Cardiac septum (tissue), 1 donor: ENCODE results near the gene FIBP. TPM values are rescaled to one million over a fixed set of nuclear protein-coding genes. Genes with fewer than 3 reads are reported as not detected.

Experiments
- DNase-seq: peaks from one replicate; pipeline ENCODE4 v3.0.0-alpha.2; 2020; ENCODE audit warnings: low spot score
- intact Hi-C: fragments of 100-400 bp; cut with DNase I; formaldehyde crosslinking; loops from one replicate; pipeline ENCODE4 v1.14.0; 2022
- long read RNA-seq: library from polyadenylated mRNA; unstranded; transcript quantifications from one replicate; pipeline ENCODE4 v2.0.0, GENCODE V29; 2021
- total RNA-seq: library from RNA; stranded (reverse); fragmentation: NEBNext Ultra II Directional; extraction: Animal tissue kit (Norgen Biotek cat#: 25700); gene quantifications from one replicate; pipeline ENCODE4 v1.2.1, GENCODE V29; 2021
- donor health status: DM: no; HTN: no; CAD: no.

FIBP gene
- total RNA-seq, result 62.6 TPM
- long read RNA-seq, transcript FIBP-202 (10 exons, 1,248 nt), result major isoform, 72 of 91 reads
- long read RNA-seq, transcript FIBP-201 (10 exons, 1,261 nt), result minor isoform, 5 of 91 reads
- long read RNA-seq, transcript FIBP-211 (9 exons, 1,010 nt), result minor isoform, 5 of 91 reads
- long read RNA-seq, partial matches to known transcripts, result 1 of 91 reads
- long read RNA-seq, other reads (novel, unspliced or antisense), result 8 of 91 reads

DNA sequence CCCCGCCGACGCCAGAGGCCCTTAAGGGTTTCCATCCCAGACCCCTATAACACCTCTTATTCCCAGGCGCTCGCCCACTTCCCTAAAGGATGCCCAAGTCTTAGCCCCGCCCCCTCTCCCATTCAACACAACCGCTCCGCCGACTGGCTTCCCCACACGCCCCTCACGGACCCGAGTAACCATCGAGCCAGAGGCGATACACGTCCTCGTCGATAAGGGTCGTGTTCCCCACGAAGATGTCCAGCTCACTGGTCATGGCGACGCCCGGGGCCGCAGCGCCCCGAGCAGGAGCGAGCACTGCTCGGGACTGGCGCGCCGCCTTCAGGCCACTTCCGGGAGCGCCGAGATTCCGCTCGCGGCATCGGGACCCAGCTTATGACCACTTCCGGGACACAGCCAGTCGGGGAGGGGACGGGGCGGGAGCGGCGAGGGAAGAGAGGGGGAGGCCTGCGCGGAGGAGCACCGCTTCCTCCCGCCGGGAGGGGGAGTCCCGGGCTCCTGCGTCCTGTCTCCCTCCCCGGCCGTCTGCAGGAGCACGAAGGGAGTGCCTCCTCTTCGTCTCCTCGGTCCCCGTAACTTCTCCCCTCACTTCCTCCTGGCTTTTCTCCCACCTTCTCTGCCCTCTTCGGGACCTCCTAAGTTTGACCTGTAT lies at the start of gene FIBP:
FIBP (minus strand) TSS at position 309 of the 652 bp plus-strand sequence; CDS start at position 256, 53 bp downstream.
- intact Hi-C loops, result loop anchor here (1.0 to 2.0 kb wide), 4 partner anchors 15 to 73 kb away; partner anchors contain the start of genes C11orf68, DRAP1, EFEMP2 and MUS81

DNA sequence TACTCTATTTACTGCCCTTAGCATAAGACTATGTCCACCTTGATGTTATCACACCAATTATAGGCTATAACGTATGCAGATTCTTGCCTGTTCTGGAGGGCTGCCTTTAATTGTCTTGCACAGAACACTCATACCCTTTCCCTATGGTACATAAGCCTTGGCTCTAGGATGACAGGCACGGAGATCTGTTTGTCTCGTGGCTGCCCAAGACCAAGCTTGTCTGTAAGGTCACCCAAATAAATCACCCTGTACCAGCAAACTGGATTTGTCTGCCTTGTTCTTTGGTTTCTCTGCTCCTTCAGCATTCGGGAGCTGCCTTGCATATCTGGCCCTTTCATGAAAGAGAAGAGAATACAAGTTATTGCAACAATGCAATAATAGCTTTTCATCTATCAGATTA lies 49.5 kb upstream of the FIBP start:
- DNase-seq, result no peak
- intact Hi-C loops, result no loop called here

More for the DNA sequence above, at the start of gene FIBP:
- DNase-seq, result peak; percentile 99

DNA sequence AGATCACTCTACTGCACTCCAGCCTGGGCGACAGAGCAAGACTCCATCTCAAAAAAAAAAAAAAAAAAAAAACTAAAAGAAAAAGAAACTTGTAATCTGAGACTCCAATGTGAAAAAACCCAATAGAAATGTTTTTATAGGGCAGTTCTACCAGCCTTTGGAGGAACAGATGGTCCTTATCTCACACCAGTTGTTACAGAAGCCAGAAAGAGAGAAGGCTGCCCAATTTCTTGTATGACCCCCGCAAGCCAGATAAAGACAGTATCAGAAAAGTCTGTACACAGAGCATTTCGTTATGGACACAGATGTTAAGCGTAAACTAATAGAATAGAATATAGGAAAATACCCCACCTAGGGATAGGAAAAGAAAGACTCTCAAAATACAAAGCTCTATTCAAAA lies 45.7 kb upstream of the FIBP start:
- intact Hi-C loops, result no loop called here
- DNase-seq, result no peak

DNA sequence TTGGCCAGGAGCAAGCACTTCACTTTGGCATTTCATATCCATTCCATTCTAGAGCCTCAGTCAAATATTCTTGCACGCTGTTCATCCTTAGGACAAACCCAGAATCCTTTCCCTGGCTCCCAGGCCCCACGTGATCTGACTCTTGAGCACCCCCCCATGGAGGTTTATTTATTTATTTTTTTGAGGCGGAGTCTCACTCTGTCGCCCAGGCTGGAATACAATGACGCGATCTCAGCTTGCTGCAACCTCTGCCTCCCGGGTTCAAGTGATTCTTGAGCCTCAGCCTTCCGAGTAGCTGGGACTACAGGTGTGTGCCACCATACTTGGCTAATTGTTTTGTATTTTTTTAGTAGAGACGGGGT lies 44.3 kb upstream of the FIBP start:
- intact Hi-C loops, result no loop called here
- no peak for DNase-seq

DNA sequence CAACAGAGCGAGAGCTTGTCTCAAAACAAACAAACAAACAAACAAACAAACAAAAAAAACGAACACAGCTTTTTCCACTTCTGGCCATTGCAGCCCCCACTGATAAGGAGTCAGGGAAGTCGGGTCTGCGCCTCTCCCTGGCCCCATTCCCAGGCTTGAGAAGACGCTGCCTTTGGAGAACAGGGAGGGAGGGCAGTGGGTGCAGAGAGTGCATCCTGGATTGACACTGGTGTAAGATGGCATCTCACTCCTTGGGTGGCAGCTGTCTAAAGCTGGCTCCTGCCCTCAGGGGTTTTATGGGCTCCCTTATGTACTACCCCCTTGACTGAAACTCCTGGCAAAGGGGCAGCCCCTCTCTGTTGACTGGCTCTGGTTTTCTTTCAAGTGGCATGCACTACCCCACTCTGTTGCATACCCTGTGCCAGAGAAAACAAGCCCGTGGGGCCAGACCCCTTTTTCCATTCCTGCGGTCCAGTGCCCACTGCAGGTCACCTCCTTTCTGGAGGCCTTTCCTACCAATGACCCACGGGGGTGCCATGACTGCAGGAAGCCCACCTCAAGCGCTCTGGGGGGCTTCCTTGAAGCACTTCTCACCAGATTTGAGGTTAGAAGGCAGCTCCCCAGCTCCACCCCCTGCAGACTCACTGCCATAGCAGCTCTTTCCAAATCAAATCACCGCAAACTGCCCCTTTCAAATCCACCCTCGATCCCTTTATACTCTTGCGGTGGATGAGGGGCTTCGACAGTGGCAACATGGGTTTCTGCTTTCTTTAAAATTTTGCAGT lies 43.7 kb upstream of the FIBP start:
- intact Hi-C loops, result no loop called here
- no peak for DNase-seq

DNA sequence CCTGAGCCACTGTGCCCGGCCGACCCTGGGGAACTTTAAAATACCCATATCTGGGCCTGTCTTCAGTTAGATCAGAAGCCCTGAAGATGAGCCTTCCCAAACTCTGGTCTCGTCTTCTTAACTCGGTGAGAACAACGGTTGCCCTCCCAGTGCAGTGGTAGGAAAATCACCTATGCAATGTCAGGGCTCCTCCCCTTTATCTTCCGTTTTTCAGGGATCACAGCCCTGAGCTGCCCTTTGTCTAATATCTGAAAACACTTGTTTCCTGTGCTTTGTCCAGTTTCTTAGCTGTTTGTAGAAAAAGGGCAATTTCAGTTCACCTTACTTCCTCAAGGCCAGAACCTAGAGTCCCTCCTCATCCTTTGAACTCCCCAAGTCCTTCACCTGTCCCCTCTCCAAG lies 40.4 kb upstream of the FIBP start:
- intact Hi-C loops, result no loop called here
- no peak for DNase-seq

DNA sequence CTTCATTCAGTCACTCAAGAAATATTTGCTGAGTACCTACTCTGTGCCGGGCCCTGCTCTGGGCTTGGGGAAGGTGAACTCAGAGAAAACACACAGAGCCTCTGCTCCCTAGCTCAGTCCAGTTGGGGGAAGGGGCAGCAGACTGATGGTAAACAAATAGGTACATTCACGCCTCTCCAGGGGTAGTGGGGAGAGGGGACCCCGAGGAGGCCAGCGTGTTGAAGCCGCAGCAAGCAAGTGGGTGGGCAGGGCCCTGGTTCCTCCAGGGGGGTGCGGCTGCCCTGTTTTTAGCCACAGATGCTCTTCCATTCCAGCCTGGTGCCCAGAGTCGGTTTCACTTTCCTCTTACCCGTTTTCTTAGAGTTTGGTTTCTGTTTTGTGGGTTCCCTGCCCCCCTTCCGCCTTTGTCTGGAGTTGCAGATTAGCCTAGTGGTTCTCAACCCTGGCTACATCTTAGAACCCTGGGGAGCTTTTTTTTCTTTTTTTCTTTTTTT lies 39.7 kb upstream of the FIBP start:
- DNase-seq, result peak; percentile 77
- intact Hi-C loops, result no loop called here

DNA sequence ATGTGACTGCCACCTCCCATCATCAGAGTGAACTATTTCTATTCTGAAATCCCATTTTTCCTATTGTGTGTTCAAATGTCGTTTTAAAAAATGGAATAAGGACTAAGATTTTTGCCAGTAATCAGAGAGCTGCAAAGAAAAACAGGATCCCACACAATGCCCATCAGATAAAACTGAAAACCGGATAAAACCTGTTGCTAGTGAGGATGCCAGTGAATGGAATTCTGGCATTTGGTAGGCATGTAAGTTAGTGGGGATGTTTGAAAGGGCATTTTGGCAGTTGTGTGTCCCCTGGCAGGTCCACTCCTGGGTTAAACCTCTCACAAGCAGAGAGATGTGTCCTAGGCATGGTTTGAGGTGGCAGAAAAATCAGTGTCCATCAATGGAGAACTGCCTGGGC lies 37.1 kb upstream of the FIBP start:
- no peak for DNase-seq
- intact Hi-C loops, result no loop called here

DNA sequence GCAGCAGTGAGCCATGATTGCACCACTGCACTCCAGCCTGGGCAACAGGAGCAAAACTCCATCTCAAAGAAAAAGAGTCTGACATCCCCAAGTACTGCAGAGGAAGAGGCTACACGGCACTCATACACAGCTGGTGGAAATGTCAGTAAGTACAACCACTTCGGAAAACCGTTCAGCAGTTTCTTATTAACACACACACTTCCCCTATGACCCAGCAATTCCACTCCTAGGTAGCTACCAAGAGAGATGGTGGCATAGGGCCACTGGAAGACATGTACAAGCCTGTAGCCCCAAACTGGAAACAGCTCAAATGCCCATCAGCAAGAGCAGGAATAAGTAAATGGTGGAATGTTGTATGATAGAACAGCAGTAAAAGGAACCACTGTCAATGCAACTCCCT lies 34.3 kb upstream of the FIBP start:
- DNase-seq, result no peak
- intact Hi-C loops, result no loop called here

DNA sequence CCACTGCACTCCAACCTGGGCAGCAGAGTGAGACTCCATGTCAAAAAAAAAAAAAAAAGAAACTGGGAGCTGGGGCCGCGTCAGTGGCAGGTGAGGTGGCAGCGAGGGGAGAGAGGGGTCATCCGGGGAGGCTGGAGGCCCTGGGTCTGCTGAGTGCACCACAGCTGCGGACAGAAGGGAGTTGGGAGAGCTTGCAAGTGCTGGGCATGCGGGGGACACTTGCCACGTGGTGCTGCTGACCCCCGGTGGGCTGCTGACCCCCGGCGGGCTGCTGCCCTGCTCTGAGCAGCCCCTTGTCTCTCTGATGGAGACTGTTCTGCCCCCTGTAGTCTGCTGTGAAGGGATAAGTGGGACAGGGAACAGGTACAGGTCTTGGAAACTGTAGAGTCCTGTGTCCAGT lies 33.6 kb upstream of the FIBP start:
- no peak for DNase-seq

DNA sequence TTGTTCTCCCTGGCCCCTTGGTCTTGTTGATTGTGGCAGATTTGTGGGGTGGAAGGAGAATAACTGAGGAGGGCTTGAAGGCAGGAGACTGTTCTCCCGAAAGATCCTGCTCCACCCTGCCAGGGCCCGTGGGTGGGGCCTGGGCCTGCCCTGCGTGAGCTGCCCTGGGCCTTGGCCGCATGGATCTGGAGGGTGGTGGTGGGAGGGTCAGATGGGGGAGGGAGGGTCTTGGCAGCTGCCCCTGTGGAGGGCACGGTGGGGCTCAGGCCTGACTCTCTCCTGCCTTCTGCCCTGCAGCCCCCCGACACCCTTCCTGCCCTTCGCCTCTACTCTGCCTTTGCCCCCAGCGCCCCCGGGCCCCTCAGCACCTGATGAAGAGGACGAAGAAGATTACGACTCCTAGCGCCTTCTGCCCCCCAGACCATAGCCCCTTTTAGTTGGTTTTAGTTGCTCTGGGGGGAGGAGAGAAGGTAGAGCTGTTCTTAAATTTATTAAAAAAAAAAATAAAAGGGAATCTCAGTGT lies 32.8 kb upstream of the FIBP start:
- DNase-seq, result no peak
- intact Hi-C loops, result no loop called here

More for the DNA sequence above, 33.6 kb upstream of the FIBP start:
- intact Hi-C loops, result no loop called here

DNA sequence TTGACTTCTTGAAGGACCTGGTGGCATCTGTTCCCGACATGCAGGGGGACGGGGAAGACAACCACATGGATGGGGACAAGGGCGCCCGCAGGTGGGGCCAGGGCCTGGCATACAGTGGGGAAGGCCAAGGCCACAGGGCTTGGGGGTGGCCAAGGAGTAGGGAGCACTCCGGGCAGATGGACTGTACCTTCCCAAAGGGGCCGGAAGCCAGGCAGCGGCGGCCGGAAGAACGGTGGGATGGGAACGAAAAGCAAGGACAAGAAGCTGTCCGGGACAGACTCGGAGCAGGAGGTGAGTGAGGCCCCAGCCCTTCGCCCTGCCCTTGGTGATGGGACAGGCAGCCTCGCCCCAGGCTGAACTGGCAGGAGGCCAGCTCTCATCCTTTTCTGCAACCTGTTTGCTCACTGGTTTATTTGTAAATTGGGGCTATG lies 32.1 kb upstream of the FIBP start:
- no peak for DNase-seq
- intact Hi-C loops, result no loop called here

DNA sequence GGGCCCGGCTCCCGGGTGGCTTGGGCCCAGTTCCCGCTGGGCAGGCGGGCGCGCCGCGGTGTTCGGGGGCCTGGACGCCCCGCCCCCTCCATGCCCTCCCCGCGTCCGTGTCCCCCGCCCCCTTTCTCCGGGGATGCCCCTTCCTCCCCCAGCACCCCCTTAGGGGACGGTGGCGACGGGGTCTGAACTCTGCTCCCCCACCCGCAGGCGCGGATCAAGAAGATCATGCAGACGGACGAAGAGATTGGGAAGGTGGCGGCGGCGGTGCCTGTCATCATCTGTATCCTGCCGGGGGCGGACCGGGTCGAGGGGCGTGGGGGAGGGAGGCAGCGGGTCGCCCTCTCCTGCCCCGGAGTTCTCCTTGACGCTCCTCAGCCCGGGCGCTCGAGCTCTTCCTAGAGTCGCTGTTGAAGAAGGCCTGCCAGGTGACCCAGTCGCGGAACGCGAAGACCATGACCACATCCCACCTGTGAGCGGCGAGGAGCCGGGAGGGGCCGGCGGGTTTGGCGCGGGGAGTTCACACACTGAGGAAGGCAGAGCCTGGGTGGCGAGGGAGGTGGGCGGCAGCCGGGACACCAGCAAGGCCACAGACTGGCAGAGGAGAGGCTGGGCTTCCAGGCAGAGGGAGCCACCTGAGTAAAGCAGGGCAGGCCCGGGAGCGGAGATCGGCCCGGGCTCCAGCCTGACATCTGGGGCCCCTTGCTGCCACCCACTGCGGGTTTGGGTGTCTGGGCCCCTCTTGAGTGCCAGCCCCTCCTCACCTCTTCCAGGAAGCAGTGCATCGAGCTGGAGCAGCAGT lies 31.5 kb upstream of the FIBP start:
- intact Hi-C loops, result loop anchor here (1.0 to 5.0 kb wide), 4 partner anchors 31 to 83 kb away; partner anchors contain the start of genes BANF1, EIF1AD, FIBP and SART1
- DNase-seq, result no peak

DNA sequence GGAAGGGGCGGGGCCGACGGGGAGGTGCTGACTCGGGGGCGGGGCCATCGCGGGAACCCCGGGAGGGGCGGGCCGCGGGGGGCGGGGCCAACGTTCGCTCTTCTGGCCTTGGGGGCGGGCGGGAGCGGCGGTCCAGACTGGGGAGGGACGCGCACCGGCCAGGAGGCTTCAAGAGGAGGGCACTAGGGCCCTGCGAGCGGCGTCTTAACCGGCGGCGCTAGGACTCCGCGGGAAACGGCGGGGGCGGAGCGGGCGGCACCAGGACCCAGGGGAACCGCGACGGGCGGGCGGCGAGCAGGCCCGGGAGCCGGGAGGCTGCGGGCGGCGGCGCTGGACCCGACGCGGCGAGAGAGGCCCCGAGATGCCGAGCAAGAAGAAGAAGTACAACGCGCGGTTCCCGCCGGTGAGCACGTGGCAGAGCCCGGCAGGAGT lies 30.9 kb upstream of the FIBP start, which contains the start of gene DRAP1:
DRAP1 (plus strand) TSS at position 286 of the 432 bp plus-strand sequence; CDS start at position 362, 76 bp downstream.
- peak; percentile 100 for DNase-seq
- intact Hi-C loops, result loop anchor here (1.0 to 5.0 kb wide), 4 partner anchors 31 to 83 kb away; partner anchors contain the start of genes BANF1, EIF1AD, FIBP and SART1

DNA sequence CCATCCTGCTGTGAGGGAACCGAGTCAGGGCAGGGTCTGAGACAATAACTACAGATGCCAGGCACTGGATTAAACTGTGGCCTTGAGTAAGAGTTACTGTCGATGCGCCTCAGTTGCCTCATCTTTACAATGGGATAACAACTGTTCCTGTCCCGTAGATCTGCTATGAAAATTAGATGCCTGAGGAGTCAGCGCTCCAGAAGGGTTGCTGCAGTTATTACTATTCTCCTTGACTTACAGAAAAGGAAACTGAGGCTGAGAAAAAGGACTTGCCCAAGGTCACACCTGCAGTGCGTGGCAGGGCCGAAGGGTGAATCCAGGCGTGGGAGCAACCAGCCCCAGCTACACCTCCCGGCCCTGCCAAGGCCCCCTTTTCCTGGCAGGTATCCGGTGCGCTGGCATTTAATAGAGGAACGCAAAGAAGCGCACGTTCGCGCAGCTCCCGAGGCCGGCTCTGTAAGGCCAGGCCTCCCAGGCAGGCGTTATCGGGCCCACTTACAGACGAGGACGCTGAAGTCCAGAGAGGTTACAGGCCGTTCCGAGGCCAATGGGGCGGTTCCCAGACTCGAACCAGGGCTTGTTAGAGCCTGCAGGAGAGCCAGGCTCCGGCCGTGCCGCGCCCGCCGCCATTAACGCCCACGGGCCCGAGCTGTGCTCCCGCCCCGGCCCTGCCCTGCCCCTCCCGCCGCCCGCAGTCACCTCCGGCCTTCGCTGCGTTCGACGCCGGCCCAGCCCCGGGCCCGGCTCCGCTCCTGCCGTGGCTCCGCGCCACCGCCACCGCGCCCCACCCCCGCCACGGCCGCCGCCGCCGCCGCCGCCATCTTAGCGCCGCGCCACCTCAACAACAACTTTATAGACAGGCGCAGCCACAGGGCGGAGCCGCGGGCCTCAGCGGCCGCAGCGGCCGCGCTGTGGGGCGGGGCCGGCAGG lies 30.2 kb upstream of the FIBP start, which contains the start of gene C11orf68:
C11orf68 (minus strand) TSS at position 852 of the 930 bp plus-strand sequence; CDS start at position 821, 31 bp downstream.
- DNase-seq, result no peak
- intact Hi-C loops, result loop anchor here (1.0 to 5.0 kb wide), 4 partner anchors 30 to 84 kb away; partner anchors contain the start of genes BANF1, EIF1AD, FIBP and SART1

DNA sequence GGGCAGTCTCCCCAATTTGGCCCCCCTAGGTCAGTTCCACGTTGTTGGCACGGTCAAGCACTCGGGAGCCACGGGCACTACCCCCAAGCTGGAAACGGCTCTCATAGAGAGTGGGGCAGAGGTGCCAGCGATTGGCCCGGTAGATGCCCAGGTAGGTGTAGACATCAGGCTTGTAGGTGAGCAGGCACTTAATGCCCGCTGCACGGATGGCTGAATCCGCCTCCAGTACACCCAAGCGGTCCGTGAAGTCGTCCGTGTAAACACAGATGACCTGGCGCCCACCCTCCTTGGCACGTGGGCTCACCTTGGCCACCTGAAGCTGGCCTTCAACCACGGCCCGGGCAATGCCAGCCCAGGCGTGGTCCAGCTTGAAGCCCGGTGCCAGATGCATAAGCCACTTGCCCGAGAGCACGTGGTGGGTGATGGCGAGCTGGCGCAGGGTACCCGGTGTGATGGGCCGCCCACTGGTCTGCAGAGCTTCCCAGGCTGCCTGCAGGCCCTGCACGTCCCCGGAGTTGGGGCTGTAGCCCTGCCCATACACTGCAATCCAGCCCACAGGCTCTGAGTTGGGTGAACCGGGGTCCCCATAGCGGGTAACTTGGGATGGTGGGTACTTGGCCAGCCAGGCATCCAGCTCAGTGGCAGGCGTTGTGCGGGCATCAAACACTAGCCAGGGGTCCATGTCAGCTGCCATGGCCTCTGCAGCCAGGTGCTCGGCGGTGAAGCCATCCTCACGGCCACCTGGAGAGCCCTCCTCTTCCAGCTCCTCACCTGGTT lies 29.4 kb upstream of the FIBP start:
- intact Hi-C loops, result loop anchor here (2.0 to 5.0 kb wide), 2 partner anchors 43 to 85 kb away; partner anchors contain the start of genes BANF1, EIF1AD and SART1
- DNase-seq, result no peak

DNA sequence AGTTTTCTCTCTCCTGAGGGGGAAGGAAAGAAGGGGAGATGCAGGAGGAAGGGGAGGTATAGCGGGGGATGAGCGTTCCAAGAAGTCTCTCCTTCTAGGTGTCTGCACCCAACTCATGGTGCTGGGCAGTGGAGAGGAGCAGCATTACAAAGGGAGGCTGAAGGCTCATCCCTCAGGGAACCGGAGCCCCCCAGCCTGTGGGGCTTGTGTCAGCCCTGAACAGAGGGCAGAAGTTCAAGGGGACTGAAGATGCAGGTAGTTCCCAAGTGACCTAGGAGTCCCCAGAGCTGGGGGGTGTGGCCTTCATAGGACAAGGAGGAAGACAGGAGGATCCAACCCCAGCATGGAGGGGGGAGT lies 28.8 kb upstream of the FIBP start:
- intact Hi-C loops, result loop anchor here (5.0 kb wide), 1 partner anchor 85 kb away; the partner anchor contains the start of genes BANF1 and EIF1AD

More for the DNA sequence above, 28.8 kb upstream of the FIBP start:
- DNase-seq, result no peak
